H9 (cell line): ENCODE results near the gene SHANK1. TPM values are rescaled to one million over a fixed set of nuclear protein-coding genes. Genes with fewer than 3 reads are reported as not detected.

Experiments
- DNase-seq: peaks from one replicate; pipeline ENCODE4 v3.0.0-alpha.2; 2017
- H2AFZ ChIP-seq: one replicate; pipeline ENCODE4 v1.6.1; 2013; ENCODE audit warnings: mild to moderate bottlenecking, low read length, control low read depth, moderate library complexity
- H2AK5ac ChIP-seq: 2 replicates; pipeline ENCODE4 v1.6.1; 2013; ENCODE audit warnings: low read length, control low read depth, mixed read lengths; ENCODE audit not compliant: insufficient read length
- H2BK120ac ChIP-seq: one replicate; pipeline ENCODE4 v1.6.1; 2013; ENCODE audit warnings: low read depth, mild to moderate bottlenecking, low read length, control low read depth, inconsistent platforms; ENCODE audit not compliant: poor library complexity, severe bottlenecking
- H2BK12ac ChIP-seq: 2 replicates; pipeline ENCODE4 v1.6.1; 2013; ENCODE audit warnings: low read length, control low read depth, mixed read lengths, low read depth; ENCODE audit not compliant: insufficient read length
- H2BK15ac ChIP-seq: 2 replicates; pipeline ENCODE4 v1.6.1; 2013; ENCODE audit warnings: low read depth, low read length, control low read depth
- H2BK20ac ChIP-seq: one replicate; pipeline ENCODE4 v1.6.1; 2013; ENCODE audit warnings: low read depth, mild to moderate bottlenecking, low read length, control low read depth, inconsistent platforms; ENCODE audit not compliant: poor library complexity, severe bottlenecking
- H2BK5ac ChIP-seq: 2 replicates; pipeline ENCODE4 v1.6.1; 2013; ENCODE audit warnings: low read length, control low read depth, mixed read lengths; ENCODE audit not compliant: insufficient read length
- H3K14ac ChIP-seq: 2 replicates; pipeline ENCODE4 v1.6.1; 2013; ENCODE audit warnings: low read length, control low read depth; ENCODE audit not compliant: insufficient read depth
- H3K18ac ChIP-seq: 2 replicates; pipeline ENCODE4 v1.6.1; 2013; ENCODE audit warnings: low read depth, mild to moderate bottlenecking, mixed read lengths, low read length, control low read depth; ENCODE audit not compliant: insufficient read length
- H3K23ac ChIP-seq: 2 replicates; pipeline ENCODE4 v1.6.1; 2013; ENCODE audit warnings: low read length, control low read depth, mixed read lengths, low read depth; ENCODE audit not compliant: insufficient read length
- H3K23me2 ChIP-seq: 2 replicates; pipeline ENCODE4 v1.6.1; 2013; ENCODE audit warnings: low read depth, mild to moderate bottlenecking, mixed read lengths, low read length, control low read depth; ENCODE audit not compliant: insufficient read length, poor library complexity, severe bottlenecking
- H3K27ac ChIP-seq: 2 replicates; pipeline ENCODE4 v1.5.1; 2013; ENCODE audit warnings: low read length, control low read depth, mixed read lengths, low read depth; ENCODE audit not compliant: insufficient read length
- H3K27me3 ChIP-seq: 2 replicates; pipeline ENCODE4 v1.6.1; 2013; ENCODE audit warnings: low read length, control low read depth, inconsistent platforms; ENCODE audit not compliant: insufficient read depth
- H3K4ac ChIP-seq: 2 replicates; pipeline ENCODE4 v1.6.1; 2013; ENCODE audit warnings: low read depth, mild to moderate bottlenecking, control low read depth, inconsistent platforms, low read length, moderate library complexity
- H3K4me1 ChIP-seq: 2 replicates; pipeline ENCODE4 v1.6.1; 2013; ENCODE audit warnings: low read length, control low read depth, inconsistent platforms; ENCODE audit not compliant: insufficient read depth
- H3K4me2 ChIP-seq: 2 replicates; pipeline ENCODE4 v1.6.1; 2013; ENCODE audit warnings: low read length, control low read depth, mixed read lengths; ENCODE audit not compliant: insufficient read length, insufficient read depth
- H3K56ac ChIP-seq: 2 replicates; pipeline ENCODE4 v1.6.1; 2013; ENCODE audit warnings: low read depth, mild to moderate bottlenecking, mixed read lengths, low read length, control low read depth; ENCODE audit not compliant: insufficient read length
- H3K79me1 ChIP-seq: 2 replicates; pipeline ENCODE4 v1.6.1; 2013; ENCODE audit warnings: low read depth, mild to moderate bottlenecking, moderate library complexity, low read length, control low read depth, inconsistent platforms; ENCODE audit not compliant: insufficient read depth, poor library complexity, severe bottlenecking
- H3K79me2 ChIP-seq: 2 replicates; pipeline ENCODE4 v1.6.1; 2013; ENCODE audit warnings: low read length, control low read depth, inconsistent platforms; ENCODE audit not compliant: insufficient read depth
- H3K9ac ChIP-seq: 2 replicates; pipeline ENCODE4 v1.6.1; 2013; ENCODE audit warnings: low read length, control low read depth, mixed read lengths; ENCODE audit not compliant: insufficient read length; ENCODE audit errors: extremely low read depth
- H3K9me3 ChIP-seq: one replicate; pipeline ENCODE4 v1.6.1; 2013; ENCODE audit warnings: low read depth, low read length, inconsistent platforms; ENCODE audit not compliant: control insufficient read depth
- H3T11ph ChIP-seq: one replicate; pipeline ENCODE4 v1.6.1; 2013; ENCODE audit warnings: mild to moderate bottlenecking, low read length, control low read depth, inconsistent platforms
- H4K20me1 ChIP-seq: one replicate; pipeline ENCODE4 v1.6.1; 2013; ENCODE audit not compliant: control insufficient read depth, insufficient read length, insufficient read depth
- H4K5ac ChIP-seq: 2 replicates; pipeline ENCODE4 v1.6.1; 2013; ENCODE audit warnings: low read depth, mild to moderate bottlenecking, mixed read lengths, low read length, control low read depth; ENCODE audit not compliant: insufficient read length
- H4K8ac ChIP-seq: replicated peaks from 2 replicates; pipeline ENCODE4 v1.6.1; 2013; ENCODE audit warnings: low read length, control low read depth, mixed read lengths, low read depth; ENCODE audit not compliant: insufficient read length
- H4K91ac ChIP-seq: 2 replicates; pipeline ENCODE4 v1.6.1; 2013; ENCODE audit warnings: low read depth, mild to moderate bottlenecking, moderate library complexity, mixed read lengths, low read length, control low read depth; ENCODE audit not compliant: insufficient read length
- H3K27ac Mint-ChIP-seq, 3 experiments: 2 replicates in 2 of 3; 3 replicates in 1 of 3; pipeline ENCODE4 v1.8.0; 2020 to 2021; ENCODE audit warnings: mixed read lengths in 3 of 3, mild to moderate bottlenecking in 1 of 3, moderate library complexity in 1 of 3
- H3K27me3 Mint-ChIP-seq: 2 replicates; pipeline ENCODE4 v1.8.0; 2021; ENCODE audit warnings: low read depth, mild to moderate bottlenecking, moderate library complexity, mixed read lengths
- H3K36me3 Mint-ChIP-seq, 3 experiments: 2 replicates in 2 of 3; 3 replicates in 1 of 3; pipeline ENCODE4 v1.8.0; 2020 to 2021; ENCODE audit warnings: low read depth in 3 of 3, mixed read lengths in 3 of 3; ENCODE audit not compliant: insufficient read depth in 1 of 3
- H3K4me1 Mint-ChIP-seq, 2 experiments: 2 replicates each; pipeline ENCODE4 v1.8.0; 2020; ENCODE audit warnings: mixed read lengths in 2 of 2
- H3K4me3 Mint-ChIP-seq, 2 experiments: 2 replicates in 1 of 2; 3 replicates in 1 of 2; pipeline ENCODE4 v1.8.0; 2020 to 2021; ENCODE audit warnings: mild to moderate bottlenecking in 2 of 2, mixed read lengths in 2 of 2, moderate library complexity in 1 of 2
- H3K9me3 Mint-ChIP-seq, 2 experiments: 2 replicates in 1 of 2; 3 replicates in 1 of 2; pipeline ENCODE4 v1.8.0; 2020; ENCODE audit warnings: mild to moderate bottlenecking in 2 of 2, mixed read lengths in 2 of 2, moderate library complexity in 1 of 2
- CTCF ChIP-seq: fragments of 200-600 bp; sonication (generic); conservative IDR thresholded peaks from 3 replicates; pipeline ENCODE4 v1.8.0; 2021; ENCODE audit warnings: antibody characterized with exemption, mild to moderate bottlenecking
- WGBS: extraction: QIAGEN DNeasy Blood & Tissue Kit; methylation state at CpG from one replicate; pipeline ENCODE4 v1.1.7; 2013; ENCODE audit warnings: missing lambda C conversion rate, low lambda C conversion rate, mixed read lengths; ENCODE audit not compliant: insufficient read length; ENCODE audit errors: extremely low coverage; 5-methylcytosine and 5-hydroxymethylcytosine counted together
- total RNA-seq: library from RNA; stranded (reverse); gene quantifications from 2 replicates; pipeline ENCODE4 v1.2.1, GENCODE V29; 2021

SHANK1 gene
- total RNA-seq, 1 experiment from 2014 or later, result 1.7 TPM

- Histone ChIP-seq H3K18ac (no peak overlapping the region), H3K4ac (no peak overlapping the region), H3T11ph (no peak overlapping the region), H4K91ac (no peak overlapping the region), H2BK20ac (no peak overlapping the region), H3K79me1 (no peaks in the 10 kb centered on the region), H4K5ac (no peak overlapping the region), H4K8ac (no peak overlapping the region), H2BK5ac (no peak overlapping the region), H2AK5ac (no peak overlapping the region), H4K20me1 (no peaks in the 10 kb centered on the region), H3K79me2 (no peaks in the 10 kb centered on the region), H3K14ac (no peak overlapping the region), H3K56ac (no peak overlapping the region), H3K9ac (no peak overlapping the region), H3K23ac (no peak overlapping the region), H3K27ac (no peak overlapping the region), H3K4me2 (peak overlapping the region; percentile 1), H2BK120ac (no peak overlapping the region), H3K23me2 (peaks cover 3% of the 10 kb centered on the region), H3K9me3 (no peaks in the 10 kb centered on the region), H3K27me3 (peaks cover 11% of the 10 kb centered on the region), H2AFZ (no peak overlapping the region), H3K4me1 (peaks cover 8% of the 10 kb centered on the region; the same call in 1 of the 2 replicates), H2BK15ac (no peak overlapping the region), H2BK12ac (no peak overlapping the region)
- no peak for TF ChIP-seq CTCF
- Mint-ChIP-seq H3K4me3 (peak overlapping the region; percentile 10 to 70; a peak in 4 of 5 replicates), H3K27me3 (peaks cover 87% of the 10 kb centered on the region), H3K27ac (no peak overlapping the region), H3K36me3 (peaks cover 0 to 2% (median 0%) of the 10 kb centered on the region in 3 experiments; a peak in 1 of 7 replicates), H3K4me1 (peaks cover 13 to 20% of the 10 kb centered on the region in 2 experiments), H3K9me3 (peaks cover 3 to 15% of the 10 kb centered on the region in 2 experiments; a peak in 3 of 5 replicates)
- no CpG with 5 or more reads among the region's 23 CpGs for WGBS
- DNase-seq, result peak; percentile 86
These were observed 40.2 kb downstream of the SHANK1 start for GRCh38 chr19:50679177-50680125.
